Measurements from ENCODE around the gene ZNF624.
"Not testable (repeated sequence)": the region's sequence is repeated elsewhere in the genome, so short reads cannot be mapped to it uniquely, and the experiment has no call there.

Gene ZNF624

DNA sequence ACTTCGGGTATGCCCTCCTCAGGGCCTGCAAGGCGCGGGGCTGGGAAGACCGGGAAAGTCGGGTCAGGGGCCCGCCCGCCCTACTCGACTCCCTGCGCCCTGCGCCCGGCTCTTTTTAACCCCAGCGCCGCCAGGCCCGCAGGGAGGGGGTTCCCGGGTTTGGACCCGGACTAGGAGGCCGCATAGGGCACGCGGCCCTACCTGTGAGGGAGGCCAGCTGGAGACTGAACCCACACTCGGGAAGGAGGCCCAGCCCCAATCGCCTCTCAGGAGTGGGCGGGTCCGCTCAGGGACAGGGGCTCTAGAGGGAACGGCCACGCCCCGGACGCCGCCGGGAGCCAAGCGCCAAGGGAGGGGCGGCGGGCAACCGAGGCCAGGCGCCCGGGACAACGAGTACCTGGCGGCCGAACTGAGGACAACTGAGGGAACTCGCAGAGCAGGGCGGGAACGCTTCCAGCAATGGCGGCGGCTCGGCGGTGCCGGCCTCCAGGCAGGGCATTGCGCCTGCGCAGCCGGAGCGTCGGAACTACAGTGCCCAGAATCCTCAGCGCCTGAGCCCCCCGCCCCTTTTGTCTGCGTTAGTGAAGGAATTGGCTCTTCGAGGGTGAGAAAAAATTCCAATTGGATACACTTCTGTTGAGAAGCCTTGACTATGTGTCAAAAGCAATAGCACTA lies at the start of gene ZNF624:
Gene ZNF624, minus strand, starts transcription at position 484 of the 675 bp plus-strand sequence.
- peak; percentile 79 for DNase-seq (ENCODE audit: low read depth)

GRCh38 chr17:16697603-16698002 lies 44.0 kb upstream of the ZNF624 start:
- not testable (repeated sequence) for DNase-seq (ENCODE audit: low read depth)

- DNase-seq (ENCODE audit: low read depth): not testable (repeated sequence)
These were observed 36.8 kb upstream of the ZNF624 start for GRCh38 chr17:16690447-16690846.

DNA sequence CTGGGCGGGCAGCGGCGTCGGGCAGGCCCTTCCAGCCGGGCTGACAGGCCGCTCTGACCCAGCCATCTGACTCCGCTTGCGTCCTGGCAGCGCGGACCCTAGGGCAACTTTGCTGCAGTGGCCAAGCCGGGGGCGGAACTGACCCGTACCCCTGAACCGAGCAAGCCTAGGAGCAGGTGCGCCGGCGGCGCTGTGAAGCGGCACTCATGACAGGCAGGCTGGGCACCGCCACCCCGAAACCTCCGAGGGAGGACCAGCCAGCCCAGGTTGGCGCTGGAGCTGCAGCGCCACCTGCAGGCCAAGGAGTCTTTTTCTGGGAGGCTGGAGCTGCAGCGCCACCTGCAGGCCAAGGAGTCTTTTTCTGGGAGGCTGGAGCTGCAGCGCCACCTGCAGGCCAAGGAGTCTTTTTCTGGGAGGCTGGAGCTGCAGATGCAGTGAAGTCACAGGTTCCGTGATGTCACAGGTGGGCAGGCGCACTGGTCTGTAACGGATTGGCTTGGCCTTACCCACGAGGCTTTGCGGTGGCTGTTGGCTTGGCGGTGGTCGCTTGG lies 36.2 kb upstream of the ZNF624 start, which contains the start of gene CCDC144A:
Gene CCDC144A, plus strand, starts transcription at position 511 of the 551 bp plus-strand sequence. CDS start 160 bp downstream, outside the sequence.
- DNase-seq (ENCODE audit: low read depth): peak; percentile 21

DNA sequence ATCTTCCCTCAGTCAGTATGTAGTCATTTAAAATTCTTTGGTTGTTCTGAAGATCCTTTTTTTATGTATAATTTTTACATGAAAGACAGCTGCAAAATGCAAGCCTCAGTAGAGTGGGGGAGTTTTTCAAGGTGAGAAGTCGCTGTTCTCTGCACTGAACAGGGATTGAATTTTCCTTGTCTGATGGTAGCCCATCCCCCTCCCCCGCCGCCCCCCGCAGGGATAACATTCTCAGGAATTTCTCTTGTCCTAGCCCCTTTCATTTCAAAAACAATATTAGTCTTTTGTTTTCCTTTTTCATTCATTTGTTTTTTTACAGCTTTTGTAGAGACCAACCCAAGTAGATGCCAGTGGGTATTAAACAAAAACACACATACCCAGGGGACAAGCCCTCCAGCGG lies 33.5 kb upstream of the ZNF624 start:
- not testable (repeated sequence) for DNase-seq (ENCODE audit: low read depth)

DNA sequence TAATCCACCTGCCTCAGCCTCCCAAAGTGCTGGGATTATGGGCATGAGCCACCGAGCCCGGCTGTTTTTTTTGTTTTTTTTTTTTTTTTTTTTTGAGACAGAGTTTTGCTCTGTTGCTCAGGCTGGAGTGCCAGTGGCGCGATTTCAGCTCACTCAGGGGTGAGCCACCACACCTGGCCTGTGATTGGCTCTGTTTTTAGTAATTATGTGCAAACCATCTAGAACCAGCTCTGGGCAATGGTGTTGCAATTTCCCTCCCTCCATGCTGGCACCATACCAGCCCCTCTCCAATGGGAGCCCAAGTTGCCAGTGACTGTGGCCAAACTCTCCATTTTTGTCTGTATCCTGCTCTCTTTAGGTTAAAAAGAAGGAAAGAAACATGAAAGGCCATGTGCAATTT lies 32.4 kb upstream of the ZNF624 start:
- DNase-seq (ENCODE audit: low read depth): not testable (repeated sequence)

GRCh38 chr17:16683290-16684138 lies 29.9 kb upstream of the ZNF624 start:
- DNase-seq (ENCODE audit: low read depth): not testable (repeated sequence)

DNA sequence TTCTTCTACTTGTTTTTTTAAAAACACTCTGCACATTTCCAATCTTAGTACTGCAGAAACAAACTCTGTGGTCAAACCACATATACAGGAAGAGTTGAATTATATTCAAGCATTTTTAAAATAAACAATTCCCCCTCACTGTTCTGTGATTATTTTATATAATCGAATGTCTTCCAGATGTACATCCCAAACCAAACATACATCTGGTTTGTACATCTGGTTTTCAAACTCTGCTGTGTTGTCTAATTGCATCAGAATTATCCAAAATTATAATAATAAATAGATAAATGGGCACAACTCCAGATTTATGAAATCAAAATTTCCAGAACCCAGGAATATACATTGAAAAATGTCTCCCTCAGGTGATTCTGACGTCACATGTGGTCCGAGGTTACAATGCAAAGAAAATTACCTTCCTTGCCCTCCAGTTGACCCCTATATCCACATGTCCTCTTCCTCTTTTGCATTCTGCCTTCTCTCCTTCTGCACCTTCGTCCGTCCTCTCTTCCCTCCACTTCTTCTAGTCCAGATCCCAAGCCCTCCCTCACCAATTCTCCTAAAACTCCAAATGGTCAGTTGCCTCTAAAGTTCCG lies 23.1 kb upstream of the ZNF624 start:
- DNase-seq (ENCODE audit: low read depth): no peak

DNA sequence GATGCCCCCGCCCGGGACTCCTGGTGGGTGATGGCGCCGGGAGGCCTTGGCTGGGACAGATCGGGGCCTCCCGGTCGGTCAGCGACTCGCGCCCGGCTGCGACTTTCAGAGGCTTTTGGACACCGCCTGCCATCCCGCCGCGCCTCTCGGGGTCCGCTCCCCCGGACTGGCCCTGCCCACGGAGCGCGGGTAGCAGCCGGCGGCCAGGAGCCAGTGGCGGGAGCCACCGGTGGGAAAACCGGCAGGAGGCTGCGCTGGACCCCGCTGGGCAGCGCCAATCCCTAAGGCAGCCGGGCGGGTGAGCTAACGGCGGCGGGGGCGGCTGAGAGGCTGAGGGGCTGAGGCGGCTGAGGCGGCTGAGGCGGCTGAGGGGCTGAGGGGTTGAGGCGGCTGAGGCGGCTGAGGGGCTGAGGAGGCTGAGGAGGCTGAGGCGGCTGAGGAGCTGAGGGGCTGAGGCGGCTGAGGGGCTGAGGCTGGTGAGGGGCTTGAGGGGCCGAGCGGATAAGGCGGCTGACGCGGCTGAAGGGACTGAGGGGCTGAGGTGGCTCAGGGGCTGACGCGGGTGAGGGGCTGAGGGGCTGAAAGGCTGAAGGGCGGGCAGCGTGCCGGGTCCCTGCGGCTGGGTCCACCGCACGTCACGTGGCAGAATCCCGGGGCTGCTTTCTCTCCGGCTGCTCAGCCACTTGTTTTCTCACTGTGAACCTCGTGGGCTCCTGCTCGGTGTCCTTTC lies 13.4 kb upstream of the ZNF624 start:
- DNase-seq (ENCODE audit: low read depth): not testable (repeated sequence)

- not testable (repeated sequence) for DNase-seq (ENCODE audit: low read depth)
These were observed 12.9 kb upstream of the ZNF624 start for GRCh38 chr17:16666553-16666906.

DNA sequence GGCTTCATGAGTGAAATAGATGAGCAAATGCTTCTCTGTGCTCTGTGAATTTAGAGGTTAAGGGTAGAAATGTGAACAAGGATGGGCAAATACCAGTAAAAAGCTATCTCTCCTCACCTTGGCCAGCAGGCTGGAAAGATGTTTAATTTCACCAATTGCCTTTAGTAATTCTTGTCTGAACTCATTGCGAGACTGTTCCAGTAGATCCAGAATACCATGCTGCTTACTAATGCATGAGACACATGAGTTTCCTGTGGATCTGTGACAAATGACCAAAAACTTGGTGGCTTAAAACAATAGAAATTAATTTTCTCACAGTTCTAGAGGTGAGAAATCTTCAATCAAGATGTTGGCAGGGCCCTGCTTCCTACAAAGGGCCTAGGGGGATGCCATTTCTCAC lies 9.3 kb upstream of the ZNF624 start:
- DNase-seq (ENCODE audit: low read depth): no peak

DNA sequence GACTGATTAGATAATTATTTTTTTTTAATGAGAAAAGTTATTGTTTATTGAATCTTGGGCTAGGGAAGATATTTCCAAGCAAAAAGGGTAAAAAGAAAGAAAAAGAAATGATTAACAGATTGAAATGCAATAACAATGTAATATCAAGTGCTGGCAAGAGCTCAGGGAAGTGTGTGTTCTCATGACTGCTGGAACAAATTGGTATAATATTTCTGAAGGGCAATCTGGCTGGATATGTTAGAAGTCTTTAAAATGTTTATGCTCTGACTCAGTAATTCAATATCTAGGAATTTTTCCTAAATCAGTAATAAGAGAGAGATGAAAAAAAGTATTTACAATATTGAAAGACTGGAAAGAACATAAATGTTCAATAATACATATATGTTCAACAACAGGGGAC lies 7.6 kb upstream of the ZNF624 start:
- no peak for DNase-seq (ENCODE audit: low read depth)

DNA sequence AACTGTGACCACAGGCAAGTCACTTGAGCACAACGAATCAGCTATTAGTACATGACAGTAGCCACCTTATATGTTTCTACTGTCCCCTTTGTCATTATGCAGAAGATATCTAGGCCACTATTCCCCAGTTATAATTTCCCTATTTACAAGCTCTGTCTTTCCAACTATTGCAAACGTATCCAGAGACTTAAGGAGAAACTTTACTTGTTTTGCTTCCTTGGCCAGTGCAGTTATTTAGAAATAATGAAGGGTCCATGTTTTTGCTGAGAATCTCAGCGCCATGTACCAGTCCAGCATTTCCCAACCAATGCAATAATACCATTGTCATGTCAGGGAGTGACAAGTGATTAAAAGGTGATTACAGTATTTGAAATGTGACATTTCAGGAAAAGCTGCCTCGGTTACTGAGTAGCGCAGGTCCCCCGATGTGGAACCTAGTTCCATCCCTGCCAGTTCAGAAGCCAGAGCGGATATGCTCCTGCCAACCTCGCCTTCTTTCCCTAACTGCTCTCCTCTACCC lies 743 bp downstream of the ZNF624 start:
- no peak for DNase-seq (ENCODE audit: low read depth)

DNA sequence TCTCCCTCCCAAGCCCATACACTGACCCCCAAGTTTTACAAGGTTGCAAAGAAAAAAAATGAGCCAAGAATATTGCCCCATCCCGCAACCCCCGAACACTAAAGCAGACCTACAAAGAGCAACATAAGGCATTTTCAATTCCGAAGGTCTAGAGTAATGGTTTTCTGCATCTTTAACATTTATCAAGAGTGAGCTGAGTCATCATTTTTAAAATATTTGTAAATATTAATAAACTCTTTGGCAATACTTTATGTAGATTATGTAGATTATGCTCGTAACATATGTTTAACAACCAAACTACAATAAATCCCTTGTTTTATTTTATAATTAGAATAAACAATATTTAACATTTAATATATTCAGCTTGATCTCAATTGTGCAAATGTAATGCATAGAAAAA lies 1.4 kb downstream of the ZNF624 start:
- DNase-seq (ENCODE audit: low read depth): no peak

DNA sequence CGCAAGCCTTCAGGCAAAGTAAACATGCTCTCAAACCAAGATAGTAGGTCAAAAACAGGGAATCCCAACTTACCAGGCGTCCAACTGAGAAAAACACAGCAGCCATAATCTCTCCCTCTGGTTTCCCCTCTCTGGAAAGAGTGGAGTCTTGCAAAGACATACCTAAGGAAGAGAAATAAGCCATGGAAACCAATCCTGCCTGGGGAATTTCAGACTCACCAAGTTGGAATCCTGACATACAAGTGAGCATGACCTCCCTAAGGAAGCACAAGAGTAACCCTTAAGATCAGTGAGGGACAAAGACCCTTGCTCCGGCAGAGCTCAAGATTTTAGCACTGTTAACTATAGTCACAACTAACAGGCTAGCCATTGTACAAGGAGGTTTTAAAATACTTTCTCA lies 4.1 kb downstream of the ZNF624 start:
- DNase-seq (ENCODE audit: low read depth): no peak

GRCh38 chr17:16639438-16639837 lies 14.2 kb downstream of the ZNF624 start:
- no peak for DNase-seq (ENCODE audit: low read depth)

GRCh38 chr17:16623282-16623681 lies 30.4 kb downstream of the ZNF624 start:
- no peak for DNase-seq (ENCODE audit: low read depth)

DNA sequence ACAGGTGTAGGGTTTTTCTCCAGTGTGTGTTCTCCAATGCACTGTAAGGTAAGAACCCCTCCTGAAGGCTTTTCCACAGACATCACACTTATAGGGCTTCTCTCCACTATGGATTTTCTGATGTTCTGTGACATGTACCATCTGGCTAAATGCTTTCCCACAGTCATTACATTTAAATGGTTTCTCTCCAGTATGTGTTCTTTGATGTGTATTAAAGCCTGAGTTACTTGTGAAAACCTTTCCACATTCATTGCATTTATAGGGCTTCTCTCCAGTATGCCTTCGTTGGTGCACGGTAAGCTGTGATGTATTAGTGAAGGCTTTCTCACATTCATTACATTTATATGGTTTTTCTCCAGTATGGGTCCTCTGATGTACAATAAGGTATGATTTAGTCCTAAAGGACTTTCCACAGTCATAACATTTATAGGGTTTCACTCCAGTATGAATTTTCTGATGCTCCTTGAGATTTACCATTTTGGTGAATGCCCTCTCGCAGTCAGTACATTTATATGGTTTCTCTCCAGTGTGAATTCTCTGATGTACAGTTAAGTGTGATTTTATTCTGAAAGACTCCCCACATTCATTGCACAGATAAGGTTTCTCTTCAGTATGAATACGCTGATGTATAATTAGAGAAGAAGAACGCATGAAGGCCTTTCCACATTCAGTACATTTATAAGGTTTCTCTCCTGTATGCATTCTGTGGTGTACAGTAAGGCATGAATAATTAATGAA lies 30.9 kb downstream of the ZNF624 start:
- no peak for DNase-seq (ENCODE audit: low read depth)

DNA sequence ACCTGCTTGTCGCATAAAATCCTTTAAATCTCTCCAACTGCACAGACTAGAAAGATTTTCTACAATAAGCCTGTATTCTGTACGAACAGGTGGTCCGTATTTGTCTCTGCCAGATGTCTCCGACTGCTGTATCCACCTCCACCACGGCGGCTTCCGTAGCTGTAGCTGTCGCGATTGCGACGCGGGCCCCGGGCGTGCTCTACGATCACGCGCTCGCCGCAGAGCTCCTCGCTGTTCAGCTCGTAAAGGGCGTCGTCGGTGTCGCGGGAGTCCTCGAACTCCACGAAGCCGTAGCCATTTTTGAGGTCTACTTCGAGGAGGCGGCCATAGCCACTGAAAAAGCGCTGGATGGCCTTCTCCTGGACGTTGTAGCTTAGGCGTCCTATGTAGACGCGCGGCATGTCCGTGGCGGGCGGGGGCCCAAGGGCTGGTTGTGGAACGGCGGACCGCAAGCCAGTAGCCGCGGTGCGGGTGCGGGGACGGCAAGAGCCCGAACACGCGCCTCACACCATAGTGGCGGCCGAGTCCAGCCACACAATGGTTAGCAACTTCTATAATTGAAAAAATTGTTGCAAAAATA lies 36.1 kb downstream of the ZNF624 start:
- DNase-seq (ENCODE audit: low read depth): no peak

- DNase-seq (ENCODE audit: low read depth): no peak
These were observed 54.1 kb downstream of the ZNF624 start for GRCh38 chr17:16599537-16599936.

Data from stimulated activated CD8-positive, alpha-beta memory T cell treated with anti-CD3 and anti-CD28 coated beads, Interleukin-15, amount 100 ng/mL, for 24 hours (primary cell).